Nephron (organoid): ENCODE data around the gene GPRIN3.
"Not testable (repeated sequence)": the region's sequence is repeated elsewhere in the genome, so short reads cannot be mapped to it uniquely, and the experiment has no call there.

Experiments used
- H3K27ac Mint-ChIP-seq, 3 experiments: 2 replicates each; pipeline ENCODE4 v1.8.0; 2020; ENCODE audit warnings: mixed read lengths in 3 of 3, mild to moderate bottlenecking in 2 of 3, moderate library complexity in 1 of 3
- H3K27me3 Mint-ChIP-seq: 2 replicates; pipeline ENCODE4 v1.8.0; 2021; ENCODE audit warnings: low read depth, mild to moderate bottlenecking, moderate library complexity, mixed read lengths
- H3K36me3 Mint-ChIP-seq: 2 replicates; pipeline ENCODE4 v1.8.0; 2020; ENCODE audit warnings: low read depth, mixed read lengths
- H3K4me1 Mint-ChIP-seq: 2 replicates; pipeline ENCODE4 v1.8.0; 2020; ENCODE audit warnings: mixed read lengths
- H3K4me3 Mint-ChIP-seq, 3 experiments: 2 replicates each; pipeline ENCODE4 v1.8.0; 2020; ENCODE audit warnings: mild to moderate bottlenecking in 3 of 3, mixed read lengths in 3 of 3, moderate library complexity in 2 of 3
- H3K9me3 Mint-ChIP-seq: 2 replicates; pipeline ENCODE4 v1.8.0; 2020; ENCODE audit warnings: mixed read lengths
- TF ChIP-seq, protein P1 (sequence below), 3 experiments: fragments of 200-600 bp; sonication (generic); IDR thresholded peaks; one replicate each; pipeline ENCODE4 v1.5.0; 2021; ENCODE audit warnings: antibody characterized with exemption in 3 of 3; ENCODE audit not compliant: unreplicated experiment in 3 of 3

The GPRIN3 gene

DNA sequence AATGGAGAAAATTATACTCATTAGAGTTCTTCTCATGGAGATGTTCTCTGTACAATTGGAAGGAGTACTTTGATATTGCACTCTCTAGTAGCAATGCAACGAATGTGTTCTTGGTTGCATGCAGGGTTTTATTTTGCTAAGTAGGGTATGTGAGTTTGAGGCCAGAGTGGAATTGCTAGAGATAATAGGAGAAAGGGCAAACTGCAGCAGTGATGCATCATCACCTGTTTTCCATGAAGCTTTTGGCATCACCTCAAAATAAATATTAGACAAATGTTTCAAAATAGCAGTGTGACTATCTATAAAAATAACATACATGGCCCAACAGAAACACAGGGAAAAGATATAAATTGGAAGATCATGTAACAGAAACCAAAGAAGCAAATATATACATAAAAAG lies 103.0 kb downstream of the GPRIN3 start:
- no peaks in the 10 kb centered on the region for H3K27me3 Mint-ChIP-seq
- H3K4me1 Mint-ChIP-seq, result peaks cover 6% of the 10 kb centered on the region
- H3K27ac Mint-ChIP-seq, result peak overlapping the region in 1 of 3 experiments; percentile 4
- H3K9me3 Mint-ChIP-seq, result peaks cover 7% of the 10 kb centered on the region
- H3K4me3 Mint-ChIP-seq, result no peak overlapping the region
- H3K36me3 Mint-ChIP-seq, result no peaks in the 10 kb centered on the region
- TF ChIP-seq, protein P1, sequence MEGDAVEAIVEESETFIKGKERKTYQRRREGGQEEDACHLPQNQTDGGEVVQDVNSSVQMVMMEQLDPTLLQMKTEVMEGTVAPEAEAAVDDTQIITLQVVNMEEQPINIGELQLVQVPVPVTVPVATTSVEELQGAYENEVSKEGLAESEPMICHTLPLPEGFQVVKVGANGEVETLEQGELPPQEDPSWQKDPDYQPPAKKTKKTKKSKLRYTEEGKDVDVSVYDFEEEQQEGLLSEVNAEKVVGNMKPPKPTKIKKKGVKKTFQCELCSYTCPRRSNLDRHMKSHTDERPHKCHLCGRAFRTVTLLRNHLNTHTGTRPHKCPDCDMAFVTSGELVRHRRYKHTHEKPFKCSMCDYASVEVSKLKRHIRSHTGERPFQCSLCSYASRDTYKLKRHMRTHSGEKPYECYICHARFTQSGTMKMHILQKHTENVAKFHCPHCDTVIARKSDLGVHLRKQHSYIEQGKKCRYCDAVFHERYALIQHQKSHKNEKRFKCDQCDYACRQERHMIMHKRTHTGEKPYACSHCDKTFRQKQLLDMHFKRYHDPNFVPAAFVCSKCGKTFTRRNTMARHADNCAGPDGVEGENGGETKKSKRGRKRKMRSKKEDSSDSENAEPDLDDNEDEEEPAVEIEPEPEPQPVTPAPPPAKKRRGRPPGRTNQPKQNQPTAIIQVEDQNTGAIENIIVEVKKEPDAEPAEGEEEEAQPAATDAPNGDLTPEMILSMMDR (IDR thresholded peaks at IDR 0.05; ENCODE audit: unreplicated experiment in 3 of 3), result no peak

DNA sequence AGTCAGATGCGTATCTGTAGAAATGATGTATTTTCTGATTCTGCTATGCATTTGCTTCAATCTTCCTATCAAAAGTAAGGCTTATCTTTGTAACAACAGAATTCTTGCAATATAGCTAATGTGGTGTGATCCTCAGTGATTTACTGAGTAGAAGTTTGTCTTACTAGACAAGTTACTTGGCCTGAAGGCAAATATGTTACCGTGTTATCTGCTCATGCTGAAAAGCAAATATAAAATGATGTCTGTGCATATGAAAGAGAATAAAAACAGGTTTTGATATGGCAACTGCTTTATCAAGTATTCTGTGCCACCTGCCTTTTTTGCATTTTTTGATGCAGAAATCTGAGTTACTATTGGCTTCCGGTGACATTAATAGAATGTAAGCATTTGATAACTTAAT lies 103.7 kb downstream of the GPRIN3 start:
- H3K4me1 Mint-ChIP-seq, result peaks cover 6% of the 10 kb centered on the region
- H3K4me3 Mint-ChIP-seq, result no peak overlapping the region
- no peak overlapping the region for H3K27ac Mint-ChIP-seq
- TF ChIP-seq, protein P1 (IDR thresholded peaks at IDR 0.05; ENCODE audit: unreplicated experiment in 3 of 3), result no peak
- H3K36me3 Mint-ChIP-seq, result no peaks in the 10 kb centered on the region
- H3K9me3 Mint-ChIP-seq, result peaks cover 7% of the 10 kb centered on the region
- H3K27me3 Mint-ChIP-seq, result no peaks in the 10 kb centered on the region

DNA sequence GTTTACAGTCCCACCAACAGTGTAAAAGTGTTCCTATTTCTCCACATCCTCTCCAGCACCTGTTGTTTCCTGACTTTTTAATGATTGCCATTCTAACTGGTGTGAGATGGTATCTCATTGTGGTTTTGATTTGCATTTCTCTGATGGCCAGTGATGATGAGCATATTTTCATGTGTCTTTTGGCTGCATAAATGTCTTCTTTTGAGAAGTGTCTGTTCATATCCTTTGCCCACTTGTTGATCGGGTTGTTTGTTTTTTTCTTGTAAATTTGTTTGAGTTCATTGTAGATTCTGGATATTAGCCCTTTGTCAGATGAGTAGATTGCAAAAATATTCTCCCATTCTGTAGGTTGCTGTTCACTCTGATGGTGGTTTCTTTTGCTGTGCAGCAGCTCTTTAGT lies 108.2 kb downstream of the GPRIN3 start:
- not testable (repeated sequence) for H3K9me3 Mint-ChIP-seq, H3K36me3 Mint-ChIP-seq, H3K27ac Mint-ChIP-seq, H3K4me3 Mint-ChIP-seq, H3K27me3 Mint-ChIP-seq, H3K4me1 Mint-ChIP-seq

DNA sequence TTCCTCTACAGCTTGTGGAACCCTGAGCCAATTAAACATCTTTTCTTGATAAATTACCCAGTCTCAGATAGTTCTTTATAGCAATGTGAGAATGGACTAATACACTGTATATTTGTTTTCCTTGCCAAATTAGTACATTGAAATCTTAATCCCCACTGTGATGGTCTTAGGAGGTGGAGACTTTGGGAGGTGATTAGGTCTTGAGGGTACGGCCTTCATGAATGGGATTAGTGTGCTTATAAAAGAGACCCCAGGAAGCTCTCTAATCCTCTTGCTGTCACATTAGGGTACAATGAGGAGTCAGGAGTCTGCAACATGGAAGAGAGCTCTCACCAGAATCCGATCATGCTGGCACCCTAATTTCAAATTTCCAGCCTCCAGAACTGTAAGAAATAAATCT lies 109.7 kb downstream of the GPRIN3 start:
- TF ChIP-seq, protein P1 (IDR thresholded peaks at IDR 0.05; ENCODE audit: unreplicated experiment in 3 of 3), result no peak
- Mint-ChIP-seq H3K4me3 (no peak overlapping the region), H3K36me3 (no peaks in the 10 kb centered on the region), H3K27ac (peak overlapping the region; percentile 10 to 59 (median 20)), H3K4me1 (peaks cover 14% of the 10 kb centered on the region), H3K9me3 (peaks cover 5% of the 10 kb centered on the region), H3K27me3 (no peaks in the 10 kb centered on the region)

DNA sequence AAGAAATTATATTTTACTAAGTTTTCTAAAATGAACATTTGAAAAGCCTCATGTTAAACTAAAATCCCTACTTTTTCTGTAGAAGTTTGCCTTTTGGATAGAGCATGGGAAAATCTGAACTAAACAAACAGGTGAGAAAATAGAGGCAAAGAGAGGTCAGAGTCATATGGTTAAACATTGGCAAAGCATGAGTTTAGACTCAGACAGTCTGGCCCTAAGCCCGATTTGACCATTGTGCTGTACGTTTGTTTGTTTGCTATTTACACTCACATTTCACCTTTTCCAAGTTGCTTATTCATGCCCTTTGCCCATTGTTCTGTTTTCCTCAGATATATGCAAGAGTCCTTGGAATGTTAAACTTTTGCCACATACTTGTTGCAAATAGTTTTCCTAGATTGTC lies 110.9 kb downstream of the GPRIN3 start:
- Mint-ChIP-seq H3K4me1 (peaks cover 14% of the 10 kb centered on the region), H3K27ac (peak overlapping the region; percentile 59 to 82 (median 60)), H3K9me3 (peaks cover 5% of the 10 kb centered on the region), H3K36me3 (no peaks in the 10 kb centered on the region), H3K4me3 (no peak overlapping the region), H3K27me3 (no peaks in the 10 kb centered on the region)
- TF ChIP-seq, protein P1 (IDR thresholded peaks at IDR 0.05; ENCODE audit: unreplicated experiment in 3 of 3), result no peak

DNA sequence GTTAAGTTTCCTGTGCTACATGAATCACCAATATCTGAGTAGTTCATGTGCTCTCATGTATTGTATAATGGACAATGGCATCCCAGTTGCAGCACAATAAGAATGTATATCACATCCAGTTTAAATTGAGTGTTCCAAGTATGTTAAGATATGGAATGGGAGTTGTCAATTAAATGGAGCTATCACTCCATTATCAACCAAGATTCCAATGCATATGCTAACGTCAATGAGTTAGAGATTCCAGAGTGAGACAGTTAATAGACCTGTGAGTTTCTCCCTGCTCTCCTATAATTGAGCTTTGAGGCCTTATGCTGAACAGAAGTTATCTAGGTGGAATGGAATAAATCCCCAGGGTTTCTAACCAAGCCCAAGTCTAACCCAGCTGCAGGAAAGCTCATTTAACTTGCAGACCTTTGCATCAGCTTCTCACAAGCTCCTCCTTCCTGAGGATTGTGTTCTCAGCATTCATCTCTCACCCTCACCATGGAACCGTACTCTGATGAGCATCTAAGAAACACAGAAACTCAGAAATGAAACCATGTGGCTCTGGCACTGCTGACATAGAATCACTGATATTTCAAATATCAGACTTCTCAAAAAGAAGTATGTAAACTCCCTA lies 111.4 kb downstream of the GPRIN3 start:
- Mint-ChIP-seq H3K36me3 (no peaks in the 10 kb centered on the region), H3K27ac (peak overlapping the region; percentile 59 to 82 (median 60)), H3K27me3 (no peaks in the 10 kb centered on the region), H3K4me1 (peaks cover 14% of the 10 kb centered on the region), H3K4me3 (no peak overlapping the region), H3K9me3 (peaks cover 5% of the 10 kb centered on the region)
- TF ChIP-seq, protein P1 (IDR thresholded peaks at IDR 0.05; ENCODE audit: unreplicated experiment in 3 of 3), result no peak
